ENCODE results near the gene TM7SF3.

GRCh38 chr12:26948309-26948708 lies 65.9 kb downstream of the TM7SF3 start:
- TF ChIP-seq EP300 (IDR thresholded peaks at IDR 0.05): no peak
- TF ChIP-seq, protein P1, sequence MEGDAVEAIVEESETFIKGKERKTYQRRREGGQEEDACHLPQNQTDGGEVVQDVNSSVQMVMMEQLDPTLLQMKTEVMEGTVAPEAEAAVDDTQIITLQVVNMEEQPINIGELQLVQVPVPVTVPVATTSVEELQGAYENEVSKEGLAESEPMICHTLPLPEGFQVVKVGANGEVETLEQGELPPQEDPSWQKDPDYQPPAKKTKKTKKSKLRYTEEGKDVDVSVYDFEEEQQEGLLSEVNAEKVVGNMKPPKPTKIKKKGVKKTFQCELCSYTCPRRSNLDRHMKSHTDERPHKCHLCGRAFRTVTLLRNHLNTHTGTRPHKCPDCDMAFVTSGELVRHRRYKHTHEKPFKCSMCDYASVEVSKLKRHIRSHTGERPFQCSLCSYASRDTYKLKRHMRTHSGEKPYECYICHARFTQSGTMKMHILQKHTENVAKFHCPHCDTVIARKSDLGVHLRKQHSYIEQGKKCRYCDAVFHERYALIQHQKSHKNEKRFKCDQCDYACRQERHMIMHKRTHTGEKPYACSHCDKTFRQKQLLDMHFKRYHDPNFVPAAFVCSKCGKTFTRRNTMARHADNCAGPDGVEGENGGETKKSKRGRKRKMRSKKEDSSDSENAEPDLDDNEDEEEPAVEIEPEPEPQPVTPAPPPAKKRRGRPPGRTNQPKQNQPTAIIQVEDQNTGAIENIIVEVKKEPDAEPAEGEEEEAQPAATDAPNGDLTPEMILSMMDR (IDR thresholded peaks at IDR 0.05): no peak
